HG03045 (cell line): Measurements from ENCODE around the gene KRTAP20-4.

Source experiments
- ATAC-seq: cut with Tn5 transposase; IDR thresholded peaks from one replicate; pipeline ENCODE4 v1.9.1; 2021; ENCODE audit warnings: mild to moderate bottlenecking, moderate library complexity; ENCODE audit not compliant: unreplicated experiment

Gene KRTAP20-4

DNA sequence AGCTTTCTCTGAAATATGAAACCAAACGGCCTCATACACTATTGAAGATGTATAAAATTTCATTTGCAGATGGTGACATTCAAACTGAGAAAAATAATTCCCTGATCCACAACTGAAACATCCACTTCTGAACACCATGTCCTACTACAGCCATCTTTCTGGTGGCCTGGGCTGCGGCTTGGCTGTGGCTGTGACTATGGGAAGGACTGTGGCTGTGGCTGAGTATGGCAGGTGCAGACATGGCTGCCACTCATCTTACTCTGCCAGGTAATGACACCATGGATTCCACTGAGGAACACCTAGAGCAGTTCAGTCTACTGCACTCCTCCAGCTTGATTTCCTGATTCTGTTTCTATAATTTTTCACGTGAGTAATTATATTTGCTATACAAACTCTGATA is at the start of gene KRTAP20-4:
KRTAP20-4 (plus strand) TSS at position 106 of the 400 bp plus-strand sequence.
- no peak for ATAC-seq

DNA sequence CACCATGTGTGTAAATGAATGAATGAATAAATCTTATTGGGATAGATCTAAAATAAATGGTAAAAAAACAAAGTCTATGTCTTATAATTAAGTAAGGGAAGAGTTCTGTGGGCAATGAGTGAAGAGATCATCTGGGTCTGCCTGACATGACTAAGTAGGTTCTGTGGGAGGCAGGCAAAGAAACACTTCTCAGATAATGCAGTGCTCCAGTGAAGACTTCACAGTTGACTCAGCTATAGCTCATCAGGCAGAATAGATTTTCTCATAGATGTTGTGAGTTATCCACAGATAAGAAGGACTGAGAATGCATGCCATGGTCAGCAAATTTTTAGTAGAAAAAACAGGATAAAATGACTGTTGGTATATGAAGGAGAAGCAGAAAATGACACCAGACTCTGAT is 42.7 kb upstream of the KRTAP20-4 start:
- no peak for ATAC-seq

DNA sequence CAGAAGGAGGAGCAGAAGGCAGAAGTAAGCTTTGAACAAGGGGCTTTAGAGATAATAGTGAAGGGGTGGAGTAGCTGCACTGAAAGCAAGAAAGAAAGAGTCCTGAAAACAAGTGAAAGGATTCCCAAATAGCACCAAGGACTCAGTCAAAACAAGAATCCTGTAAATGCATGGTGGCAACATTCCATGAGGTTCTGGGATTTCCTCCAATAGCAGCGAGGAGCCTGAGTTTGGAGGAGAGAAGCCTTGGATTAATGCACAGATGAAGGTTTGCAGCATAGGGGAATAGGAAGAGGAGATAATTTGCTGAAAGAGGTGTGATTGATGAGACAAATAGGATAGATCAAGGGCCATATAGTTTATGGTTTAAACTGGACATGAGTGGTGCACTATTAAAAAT is 41.1 kb upstream of the KRTAP20-4 start:
- ATAC-seq = no peak

DNA sequence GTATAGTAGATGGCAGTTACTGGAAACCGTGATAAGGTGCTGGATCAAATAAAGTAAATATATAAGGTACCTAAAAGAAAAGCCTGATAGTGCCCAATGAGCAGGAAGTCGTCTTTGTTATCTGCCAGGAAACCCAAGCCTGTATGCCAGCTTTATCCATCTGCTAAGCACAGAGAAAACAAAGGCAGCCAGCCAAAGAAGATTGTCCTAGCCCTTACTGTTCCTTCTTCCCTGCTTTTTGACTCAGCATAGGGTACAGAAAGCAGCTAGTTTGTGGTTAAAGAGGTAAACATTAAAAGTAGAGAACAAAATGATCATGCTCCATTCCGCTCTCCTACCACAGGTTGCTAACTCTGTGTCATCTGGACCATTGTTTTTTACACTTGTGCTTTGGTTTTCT is 40.3 kb upstream of the KRTAP20-4 start:
- no peak for ATAC-seq

DNA sequence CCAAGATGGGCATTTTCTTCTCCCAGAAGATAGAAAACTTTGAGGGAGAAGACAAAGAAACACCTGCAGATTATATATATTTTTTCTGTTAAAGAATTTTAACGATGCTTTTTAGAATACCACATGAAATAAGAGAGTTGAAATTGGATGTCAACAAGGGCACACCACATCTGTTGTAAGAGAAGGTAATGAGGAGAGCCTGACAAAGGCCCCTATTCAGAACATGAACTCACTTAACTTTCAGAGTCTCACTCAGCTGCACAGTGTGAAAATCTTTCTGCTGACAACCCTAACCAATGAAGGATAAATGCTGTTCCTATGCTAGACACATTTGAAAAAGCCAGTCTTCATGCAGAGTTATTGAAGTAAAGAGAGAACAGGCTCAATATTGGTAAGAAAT is 37.6 kb upstream of the KRTAP20-4 start:
- no peak for ATAC-seq

DNA sequence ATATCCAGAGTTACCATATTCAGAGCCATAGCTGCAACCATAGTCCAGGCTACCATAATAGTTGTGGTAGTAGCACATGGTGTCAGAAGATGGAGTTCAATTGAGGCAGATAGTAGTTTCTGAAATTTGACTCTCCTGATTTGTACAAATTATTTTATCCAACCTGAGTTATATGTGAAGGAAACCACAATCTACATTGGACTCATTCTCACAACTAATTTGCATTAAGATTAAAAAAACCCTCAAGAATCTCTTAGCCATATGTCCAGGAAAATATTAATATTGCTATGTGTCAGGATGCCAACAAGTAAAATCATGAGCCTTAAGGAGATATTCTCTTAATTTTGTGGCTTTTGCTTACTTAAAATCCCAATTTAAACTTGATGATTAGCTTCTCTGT is 30.1 kb upstream of the KRTAP20-4 start, which contains the start of gene KRTAP22-2:
KRTAP22-2 (minus strand) TSS at position 101 of the 400 bp plus-strand sequence.
- ATAC-seq = no peak

DNA sequence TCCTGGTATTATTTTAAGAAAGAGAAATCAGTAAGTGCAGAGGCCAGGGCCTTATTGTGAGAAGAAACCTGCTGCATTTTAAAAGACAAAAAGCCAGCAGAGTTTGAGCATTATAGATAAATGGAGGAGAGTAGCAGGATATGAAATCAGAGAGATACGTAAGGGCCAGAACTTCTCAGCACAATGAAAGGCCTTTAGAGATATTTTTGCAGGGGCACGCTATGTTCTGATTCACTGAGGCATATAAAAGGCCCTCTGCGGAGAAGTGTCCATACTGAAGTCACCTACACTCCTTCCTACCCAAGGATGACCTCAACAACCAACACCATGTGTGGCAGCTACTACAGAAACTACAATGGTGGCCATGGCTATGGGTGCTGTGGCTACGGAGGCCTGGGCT is 28.3 kb upstream of the KRTAP20-4 start, which contains the start of gene KRTAP6-3:
KRTAP6-3 (plus strand) TSS at position 301 of the 400 bp plus-strand sequence; CDS start at position 307, 6 bp downstream.
- no peak for ATAC-seq

DNA sequence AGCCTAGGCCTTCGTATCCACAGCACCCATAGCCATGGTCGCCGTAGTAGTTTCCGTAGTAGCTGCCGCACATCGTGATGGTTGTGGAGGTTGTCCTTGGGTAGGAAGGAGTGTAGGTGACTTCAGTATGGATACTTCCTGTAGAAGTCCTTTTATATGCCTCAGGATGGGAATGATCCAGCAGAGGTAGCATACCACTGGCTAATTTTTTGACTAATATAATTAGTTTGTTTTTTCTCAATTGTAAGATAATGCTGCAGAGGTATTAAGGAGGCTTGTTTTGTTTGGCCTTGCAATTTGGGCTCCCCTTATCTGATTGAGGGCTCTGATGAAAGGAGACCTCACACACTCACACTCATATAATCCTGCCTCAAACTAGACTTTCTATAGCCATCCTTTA is 21.6 kb upstream of the KRTAP20-4 start, which contains the start of gene KRTAP6-2:
KRTAP6-2 (minus strand) TSS at position 101 of the 400 bp plus-strand sequence; CDS start at position 73, 28 bp downstream.
- ATAC-seq = no peak

DNA sequence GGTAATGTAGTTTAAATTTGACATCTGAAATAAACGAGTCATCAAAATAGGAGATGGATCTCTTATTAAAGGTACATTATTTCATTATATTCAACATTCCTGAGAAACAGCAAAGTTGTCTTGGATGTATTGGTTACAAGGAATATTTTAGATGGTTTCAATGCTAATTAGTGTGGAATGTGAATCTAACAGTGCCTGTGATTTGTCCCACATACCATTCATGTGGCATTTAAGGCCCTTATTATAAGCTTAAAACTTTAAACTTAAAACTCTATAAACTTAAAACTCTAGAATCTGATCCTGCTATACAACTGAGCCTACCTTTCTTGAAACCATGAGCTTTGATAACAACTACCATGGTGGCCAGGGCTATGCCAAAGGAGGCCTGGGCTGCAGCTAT is 19.6 kb upstream of the KRTAP20-4 start, which contains the start of gene KRTAP22-1:
KRTAP22-1 (plus strand) TSS at position 301 of the 400 bp plus-strand sequence.
- no peak for ATAC-seq

DNA sequence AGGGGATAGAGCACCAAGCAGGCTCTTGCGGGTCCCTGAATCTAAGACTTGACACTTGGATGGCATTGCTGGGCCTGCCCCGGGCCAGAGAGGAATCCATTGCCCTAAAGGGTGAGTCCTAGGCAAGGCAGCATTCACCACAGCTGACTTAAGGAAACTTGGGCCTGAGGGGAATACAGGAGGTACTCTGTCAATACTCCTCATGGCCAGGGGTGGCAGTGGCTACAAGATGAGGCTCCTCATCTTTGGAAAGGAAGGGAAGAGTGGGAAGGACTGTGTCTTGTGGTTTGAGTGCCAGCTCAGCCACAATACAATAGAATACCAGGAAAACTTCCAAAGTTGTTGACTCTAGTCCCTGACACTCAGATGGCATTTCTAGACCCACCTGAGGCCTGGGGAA is 14.5 kb upstream of the KRTAP20-4 start:
- no peak for ATAC-seq

DNA sequence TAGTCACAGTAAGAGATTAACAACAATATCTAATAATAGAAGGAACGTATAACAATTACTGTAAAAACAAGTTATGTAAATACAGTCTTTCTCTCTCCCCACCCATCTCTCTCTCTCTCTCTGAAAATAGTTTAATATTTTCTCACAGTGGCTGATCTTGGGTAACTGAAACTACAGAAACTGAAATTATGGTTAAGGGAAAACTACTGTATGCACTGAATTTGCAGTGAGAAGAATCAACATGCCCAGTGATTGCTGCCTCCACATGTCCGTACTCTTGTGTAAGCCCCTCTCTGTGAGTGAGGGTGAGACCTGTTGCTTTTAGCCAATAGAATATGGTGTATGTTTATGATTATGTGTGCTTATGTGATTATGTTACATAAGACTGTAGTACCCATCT is 8.3 kb upstream of the KRTAP20-4 start:
- no peak for ATAC-seq

DNA sequence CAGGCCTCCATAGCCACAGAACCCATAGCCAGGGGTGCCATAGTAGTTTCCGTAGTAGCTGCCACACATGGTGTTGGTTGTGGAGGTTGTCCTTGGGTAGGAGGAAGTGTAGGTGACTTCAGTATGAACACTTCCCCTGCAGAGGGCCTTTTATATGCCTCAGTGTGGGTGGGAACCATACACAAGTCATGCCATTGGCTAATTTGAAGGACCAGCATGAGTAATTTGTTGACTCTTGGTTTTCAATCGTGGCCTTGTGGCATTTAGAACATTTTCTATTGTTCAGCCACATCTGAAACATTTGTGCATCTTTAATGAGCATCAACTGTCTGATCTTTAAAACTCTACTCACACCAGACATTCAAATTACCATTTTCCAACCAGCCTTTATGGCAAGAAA is 6.6 kb upstream of the KRTAP20-4 start, which contains the start of gene KRTAP6-1:
KRTAP6-1 (minus strand) TSS at position 95 of the 400 bp plus-strand sequence; CDS start at position 69, 26 bp downstream.
- ATAC-seq = no peak

DNA sequence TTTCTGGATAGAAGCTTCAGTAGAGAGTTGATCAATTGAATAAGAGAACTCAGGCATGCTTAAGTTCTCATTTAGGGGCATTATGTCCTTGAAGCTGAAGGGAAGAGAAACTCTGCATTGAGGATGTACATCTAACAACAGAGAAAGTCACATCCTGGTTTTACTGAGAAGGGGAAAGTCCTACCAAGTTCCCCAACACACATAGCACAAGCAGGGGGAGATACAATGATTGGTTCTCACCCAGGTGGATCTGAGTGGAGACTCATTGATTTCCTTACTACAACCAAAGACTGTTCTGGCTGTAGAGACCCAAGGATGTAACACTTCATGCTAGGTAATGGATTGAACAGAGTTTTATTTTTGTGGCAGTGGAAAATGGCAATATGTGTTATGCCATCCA is 5.2 kb upstream of the KRTAP20-4 start:
- no peak for ATAC-seq

DNA sequence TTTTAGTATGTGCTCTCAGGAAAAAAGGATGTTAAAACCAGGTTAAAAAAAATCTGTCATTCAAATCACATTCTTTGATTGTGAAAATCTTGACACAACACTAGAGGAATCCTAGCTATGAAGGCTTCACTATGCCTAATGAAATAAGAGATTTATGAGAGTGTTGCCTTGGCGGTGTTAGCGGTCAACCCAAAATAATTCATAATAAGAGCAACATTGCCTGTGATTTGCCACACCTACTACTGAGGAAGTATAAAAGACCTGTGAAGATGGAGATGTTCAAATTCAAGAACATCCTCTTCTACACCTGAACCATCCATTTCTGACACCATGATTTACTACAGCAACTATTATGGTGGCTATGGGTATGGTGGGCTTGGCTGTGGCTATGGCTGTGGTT is 4.3 kb upstream of the KRTAP20-4 start, which contains the start of gene KRTAP20-1:
KRTAP20-1 (plus strand) TSS at position 301 of the 400 bp plus-strand sequence; CDS start at position 331, 30 bp downstream.
- no peak for ATAC-seq

DNA sequence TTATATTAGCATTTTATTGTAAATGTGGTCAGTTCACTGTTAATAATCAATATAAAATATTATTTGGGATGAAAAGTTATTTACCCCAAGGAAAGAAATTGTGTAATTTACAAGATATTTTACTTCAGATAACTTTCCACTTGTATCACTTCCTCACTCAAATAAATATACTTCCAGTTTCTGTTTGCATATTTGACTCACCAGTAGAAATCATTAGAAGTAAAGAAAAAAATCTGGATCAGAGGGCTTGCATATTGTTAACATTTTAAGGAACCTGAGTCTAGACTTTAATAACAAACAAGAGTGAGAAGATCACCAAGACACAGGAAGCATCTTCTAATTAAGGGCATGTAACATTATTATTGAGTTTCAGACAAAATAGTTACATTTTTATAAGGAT is 347 bp upstream of the KRTAP20-4 start:
- ATAC-seq = no peak

DNA sequence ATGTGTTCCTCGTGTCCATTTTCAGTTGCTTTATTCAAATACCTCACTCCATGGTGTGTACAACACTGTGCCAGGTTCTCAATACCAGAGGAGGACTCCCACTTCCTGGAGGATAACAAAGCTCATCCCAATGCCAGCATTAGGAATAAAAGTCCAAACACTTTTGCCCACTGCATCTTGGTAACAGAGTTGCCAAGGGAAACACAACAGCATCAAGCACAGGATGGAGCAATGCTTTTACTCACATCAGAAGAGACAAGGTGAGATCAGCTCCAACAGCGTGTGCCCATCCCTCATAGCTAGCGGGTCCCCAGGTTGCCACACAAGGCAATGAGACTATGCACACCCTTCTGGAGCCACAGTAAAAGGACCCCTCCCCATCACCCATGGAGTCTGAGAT is 2.9 kb downstream of the KRTAP20-4 start:
- ATAC-seq = no peak

DNA sequence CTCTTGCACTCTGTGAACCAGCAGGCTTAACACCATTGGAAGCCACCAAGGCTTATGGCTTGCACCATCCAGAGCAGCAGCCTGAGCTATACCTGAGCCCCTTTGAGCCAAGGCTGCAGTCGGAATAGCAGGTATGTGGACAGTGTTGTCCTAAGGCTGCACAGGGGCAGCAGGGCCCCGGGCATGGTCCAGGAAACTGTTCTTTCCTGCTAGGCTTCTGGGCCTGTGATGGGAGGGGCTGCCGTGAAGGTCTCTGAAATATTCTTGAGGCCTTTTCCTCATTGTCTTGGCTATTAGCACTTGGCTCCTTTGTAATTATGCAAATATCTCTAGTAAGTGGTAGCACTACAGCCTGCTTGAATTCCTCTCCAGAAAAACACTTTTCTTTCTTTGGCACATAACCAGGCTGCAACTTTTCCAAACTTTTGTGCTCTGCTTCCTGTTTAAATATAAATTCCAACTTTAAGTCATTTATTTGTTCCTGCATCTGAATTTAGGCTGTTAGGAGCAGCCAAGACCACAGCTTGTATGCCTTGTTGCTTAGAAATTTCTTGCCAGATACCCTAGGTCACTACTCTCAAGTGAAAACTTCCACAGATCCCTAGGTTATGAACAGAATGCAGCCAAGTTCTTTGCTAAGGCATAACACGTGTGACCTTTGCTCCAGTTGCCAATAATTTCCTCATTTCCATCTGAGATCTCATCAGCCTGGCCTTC is 5.2 kb downstream of the KRTAP20-4 start:
- no peak for ATAC-seq

DNA sequence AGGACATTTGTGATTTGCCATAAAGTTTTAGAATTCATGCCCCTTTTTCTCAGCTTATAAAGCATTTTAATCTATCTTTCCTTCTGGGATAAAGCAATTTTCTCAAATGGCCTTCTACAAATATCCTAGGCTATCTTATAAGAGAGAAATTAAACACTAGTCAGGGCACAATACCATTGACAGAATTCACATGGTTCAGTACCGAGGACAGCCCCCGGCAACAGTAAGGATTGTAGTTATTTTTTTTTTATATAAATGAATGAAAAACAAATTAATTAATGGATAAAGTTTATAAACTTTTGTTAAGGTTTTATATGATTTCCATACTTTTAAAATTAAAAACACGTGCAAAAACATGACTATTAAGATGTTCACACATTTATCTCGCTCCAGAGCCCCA is 7.7 kb downstream of the KRTAP20-4 start:
- ATAC-seq = no peak

DNA sequence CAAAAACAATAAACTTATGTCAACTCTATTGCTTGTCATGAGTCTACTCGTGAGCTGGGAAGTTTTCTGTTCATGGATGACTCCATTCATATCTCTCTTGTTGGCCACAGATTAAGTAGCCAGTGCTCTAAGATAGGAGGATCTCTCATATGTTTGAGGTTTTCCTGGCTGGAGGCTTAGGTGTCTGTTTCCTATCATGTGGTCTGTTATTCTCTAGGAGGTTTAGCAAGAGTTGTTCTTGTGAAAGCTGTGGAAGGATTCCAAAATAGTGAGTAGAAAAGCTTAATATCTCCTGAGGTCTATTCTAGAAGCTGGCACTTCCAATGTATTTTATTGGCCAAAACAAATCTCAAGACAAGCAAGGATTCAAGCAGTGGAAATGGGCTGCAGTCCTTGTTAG is 8.8 kb downstream of the KRTAP20-4 start:
- ATAC-seq = no peak

DNA sequence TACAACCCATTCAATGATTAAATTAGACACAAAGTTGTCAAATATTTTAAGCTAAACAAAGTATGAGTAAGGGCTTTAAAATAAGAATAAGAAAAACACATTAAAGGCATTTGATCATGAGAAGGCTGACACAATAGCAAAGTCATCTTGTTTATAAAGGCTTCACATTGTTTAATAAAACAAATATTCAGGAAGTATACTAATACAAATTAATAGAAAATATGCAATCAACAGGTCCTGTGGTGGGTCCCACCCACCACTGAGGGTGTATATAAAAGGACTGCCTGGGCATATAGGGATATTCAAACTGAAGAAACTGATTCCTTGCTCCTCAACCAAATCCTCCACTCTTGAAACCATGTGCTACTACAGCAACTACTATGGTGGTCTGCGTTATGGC is 14.5 kb downstream of the KRTAP20-4 start, which contains the start of gene KRTAP20-2:
KRTAP20-2 (plus strand) TSS at position 301 of the 400 bp plus-strand sequence; CDS start at position 359, 58 bp downstream.
- no peak for ATAC-seq

DNA sequence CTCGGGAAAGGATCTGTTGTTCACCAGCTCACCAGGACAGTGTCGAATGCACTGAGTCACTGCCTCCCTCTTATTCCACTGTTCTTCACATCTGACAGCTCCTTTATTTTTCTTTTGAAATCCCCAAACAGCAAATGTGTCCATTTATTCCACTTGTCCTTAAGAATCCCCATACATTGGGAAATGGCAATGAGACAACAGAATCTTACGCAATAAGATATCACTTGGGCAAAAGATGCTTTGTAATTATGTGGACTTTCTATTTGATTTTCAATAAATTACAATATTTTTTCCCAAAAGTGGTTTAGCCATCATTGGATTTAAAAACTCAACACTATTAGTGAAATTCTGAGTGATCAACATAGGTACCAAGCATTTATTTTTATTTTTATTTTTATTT is 18.3 kb downstream of the KRTAP20-4 start:
- no peak for ATAC-seq

DNA sequence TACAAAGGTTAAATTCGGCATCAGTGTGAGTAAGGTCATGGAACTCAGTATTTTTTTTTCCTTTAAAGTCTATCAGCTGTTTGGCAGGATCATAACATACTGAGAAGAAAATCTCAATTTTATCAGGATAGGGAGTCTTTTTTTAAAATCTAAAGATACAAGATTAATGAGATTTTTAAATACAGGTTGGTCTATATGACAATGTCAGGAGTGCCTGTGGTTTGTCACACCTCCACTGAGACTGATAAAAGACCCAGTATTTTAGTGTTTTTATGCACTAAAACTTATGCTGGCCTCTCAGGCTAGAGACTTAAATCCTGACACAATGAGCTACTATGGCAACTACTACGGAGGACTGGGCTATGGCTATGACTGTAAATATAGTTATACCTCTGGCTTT is 22.1 kb downstream of the KRTAP20-4 start, which contains the start of gene KRTAP20-3:
KRTAP20-3 (plus strand) TSS at position 301 of the 400 bp plus-strand sequence.
- no peak for ATAC-seq
